ENCODE measurements around the gene ADAMTS10. TPM values are rescaled to one million over a fixed set of nuclear protein-coding genes. Genes with fewer than 3 reads are reported as not detected.
"Not testable (repeated sequence)": the region's sequence is repeated elsewhere in the genome, so short reads cannot be mapped to it uniquely, and the experiment has no call there.

Gene ADAMTS10
- total RNA-seq, 1 donor from 2014 or later, result 5.0 TPM

DNA sequence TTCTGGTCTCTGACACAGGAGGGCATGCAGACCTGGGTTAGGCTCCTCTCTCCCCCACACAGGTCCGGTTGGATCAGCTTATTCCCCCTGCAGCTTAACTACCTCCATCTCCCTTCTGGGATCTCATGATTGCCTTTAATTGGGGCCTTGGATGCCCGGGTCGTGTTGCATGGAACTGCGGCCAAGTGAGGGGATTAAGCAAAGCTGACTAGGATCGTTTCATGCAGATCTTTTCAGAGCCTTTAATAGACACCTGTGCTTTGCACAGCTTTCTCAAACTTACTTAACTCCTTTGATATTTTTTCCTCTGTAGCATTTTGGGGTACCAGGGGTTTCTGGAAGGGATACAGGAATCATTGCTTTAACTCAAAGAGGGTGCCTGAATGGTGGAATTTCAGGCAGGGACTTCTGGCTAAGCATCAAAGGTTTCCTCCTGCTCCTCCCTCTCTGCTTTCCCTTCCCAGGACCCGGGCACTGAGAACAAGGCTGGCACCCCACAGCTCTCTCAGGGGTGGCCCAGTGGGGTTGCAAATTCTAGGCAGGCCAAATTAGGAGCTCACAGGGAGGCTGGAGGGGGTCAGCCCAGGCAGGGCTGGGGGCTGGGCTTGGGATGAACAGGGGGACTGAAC is 20.4 kb upstream of the ADAMTS10 start:
- H3K36me3 ChIP-seq (ENCODE audit: control insufficient read depth, insufficient read depth, low read length), result no peaks in the 10 kb centered on the region
- no peak for DNase-seq (ENCODE audit: low read depth)
- H3K27me3 ChIP-seq (ENCODE audit: control insufficient read depth, insufficient read depth, low read length), result no peaks in the 10 kb centered on the region
- no peak overlapping the region for H3K4me3 ChIP-seq (ENCODE audit: low read depth, low read length)
- TF ChIP-seq, protein P1, sequence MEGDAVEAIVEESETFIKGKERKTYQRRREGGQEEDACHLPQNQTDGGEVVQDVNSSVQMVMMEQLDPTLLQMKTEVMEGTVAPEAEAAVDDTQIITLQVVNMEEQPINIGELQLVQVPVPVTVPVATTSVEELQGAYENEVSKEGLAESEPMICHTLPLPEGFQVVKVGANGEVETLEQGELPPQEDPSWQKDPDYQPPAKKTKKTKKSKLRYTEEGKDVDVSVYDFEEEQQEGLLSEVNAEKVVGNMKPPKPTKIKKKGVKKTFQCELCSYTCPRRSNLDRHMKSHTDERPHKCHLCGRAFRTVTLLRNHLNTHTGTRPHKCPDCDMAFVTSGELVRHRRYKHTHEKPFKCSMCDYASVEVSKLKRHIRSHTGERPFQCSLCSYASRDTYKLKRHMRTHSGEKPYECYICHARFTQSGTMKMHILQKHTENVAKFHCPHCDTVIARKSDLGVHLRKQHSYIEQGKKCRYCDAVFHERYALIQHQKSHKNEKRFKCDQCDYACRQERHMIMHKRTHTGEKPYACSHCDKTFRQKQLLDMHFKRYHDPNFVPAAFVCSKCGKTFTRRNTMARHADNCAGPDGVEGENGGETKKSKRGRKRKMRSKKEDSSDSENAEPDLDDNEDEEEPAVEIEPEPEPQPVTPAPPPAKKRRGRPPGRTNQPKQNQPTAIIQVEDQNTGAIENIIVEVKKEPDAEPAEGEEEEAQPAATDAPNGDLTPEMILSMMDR (IDR thresholded peaks at IDR 0.05; ENCODE audit: insufficient read depth, low read length, poor library complexity, severe bottlenecking), result no peak

DNA sequence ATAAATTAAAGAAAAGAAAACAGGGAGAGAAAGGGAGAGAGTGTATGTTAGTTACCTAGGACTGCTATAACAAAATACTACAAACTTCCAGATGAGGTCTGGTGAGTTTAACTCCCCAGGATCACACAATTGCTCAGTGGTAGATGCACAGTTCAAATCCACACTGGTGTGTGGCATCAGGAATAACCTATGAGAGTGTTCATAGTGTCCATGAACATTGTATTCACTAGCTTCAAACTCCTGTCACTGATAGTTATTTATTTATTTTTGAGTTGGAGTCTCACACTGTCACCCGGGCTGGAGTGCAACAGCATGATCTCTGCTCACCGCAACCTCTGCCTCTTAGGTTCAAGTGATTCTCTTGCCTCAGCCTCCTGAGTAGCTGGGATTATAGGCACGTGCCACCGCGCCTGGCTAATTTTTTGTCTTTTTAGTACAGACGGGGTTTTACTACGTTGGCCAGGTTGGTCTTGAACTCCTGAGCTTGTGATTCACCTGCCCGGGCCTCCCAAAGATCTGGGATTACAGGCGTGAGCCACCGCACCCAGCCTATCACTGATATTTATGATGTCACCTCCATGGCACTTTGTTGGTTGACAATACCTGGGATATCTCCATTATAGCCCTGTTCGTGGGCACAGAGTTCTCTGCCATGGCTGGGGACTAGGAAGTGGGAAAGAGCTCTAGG is 19.6 kb upstream of the ADAMTS10 start, which contains the start of gene NFILZ:
NFILZ (plus strand) TSS at position 638 of the 688 bp plus-strand sequence. CDS start 46,133 bp downstream, outside the sequence.
- Histone ChIP-seq H3K36me3 (ENCODE audit: control insufficient read depth, insufficient read depth, low read length) (no peaks in the 10 kb centered on the region), H3K4me3 (ENCODE audit: low read depth, low read length) (no peak within 1 kb of the TSS), H3K27me3 (ENCODE audit: control insufficient read depth, insufficient read depth, low read length) (no peaks in the 10 kb centered on the region)
- TF ChIP-seq, protein P1 (IDR thresholded peaks at IDR 0.05; ENCODE audit: insufficient read depth, low read length, poor library complexity, severe bottlenecking), result no peak
- no peak for DNase-seq (ENCODE audit: low read depth)

DNA sequence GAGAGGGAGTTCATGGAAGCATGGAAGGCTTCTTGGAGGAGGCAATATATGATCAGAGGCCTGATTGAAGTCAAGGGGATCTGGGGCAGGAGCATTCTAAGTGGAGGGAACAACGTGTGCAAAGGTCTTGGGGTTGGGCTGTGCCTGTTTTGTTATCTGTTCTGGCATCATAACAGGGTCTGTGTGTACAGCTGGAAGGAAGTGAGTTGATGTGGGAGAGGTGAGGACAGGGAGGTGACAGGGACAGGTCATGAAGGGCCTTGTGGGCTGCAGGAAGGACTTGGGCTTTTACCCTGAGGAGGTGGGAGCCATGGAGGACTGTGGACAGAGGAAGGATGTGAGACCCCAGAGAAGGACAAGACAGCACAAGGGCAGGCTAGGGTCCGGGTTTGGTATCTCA is 18.7 kb upstream of the ADAMTS10 start:
- TF ChIP-seq, protein P1 (IDR thresholded peaks at IDR 0.05; ENCODE audit: insufficient read depth, low read length, poor library complexity, severe bottlenecking), result no peak
- no peaks in the 10 kb centered on the region for H3K36me3 ChIP-seq (ENCODE audit: control insufficient read depth, insufficient read depth, low read length)
- H3K4me3 ChIP-seq (ENCODE audit: low read depth, low read length), result no peak overlapping the region
- DNase-seq (ENCODE audit: low read depth), result no peak
- H3K27me3 ChIP-seq (ENCODE audit: control insufficient read depth, insufficient read depth, low read length), result no peaks in the 10 kb centered on the region

DNA sequence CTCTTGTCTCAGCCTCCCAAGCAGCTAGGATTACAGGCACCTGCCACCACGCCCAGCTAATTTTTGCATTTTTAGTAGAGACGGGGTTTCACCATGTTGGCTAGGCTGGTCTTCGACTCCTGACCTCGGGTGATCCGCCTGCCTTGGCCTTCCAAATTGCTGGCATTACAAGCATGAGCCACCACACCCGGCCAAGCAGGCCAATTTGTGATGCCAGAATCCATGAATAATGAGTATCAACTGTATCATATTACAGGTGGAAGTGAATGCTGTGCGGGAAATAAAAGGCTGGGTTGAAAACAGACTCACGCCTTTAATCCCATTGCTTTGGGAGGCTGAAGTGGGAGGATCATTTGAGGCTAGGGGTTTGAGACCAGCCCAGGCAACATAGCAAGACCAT is 16.3 kb upstream of the ADAMTS10 start:
- no peak for DNase-seq (ENCODE audit: low read depth)
- H3K27me3 ChIP-seq (ENCODE audit: control insufficient read depth, insufficient read depth, low read length), result no peaks in the 10 kb centered on the region
- TF ChIP-seq, protein P1 (IDR thresholded peaks at IDR 0.05; ENCODE audit: insufficient read depth, low read length, poor library complexity, severe bottlenecking), result no peak
- no peak overlapping the region for H3K4me3 ChIP-seq (ENCODE audit: low read depth, low read length)
- no peaks in the 10 kb centered on the region for H3K36me3 ChIP-seq (ENCODE audit: control insufficient read depth, insufficient read depth, low read length)

DNA sequence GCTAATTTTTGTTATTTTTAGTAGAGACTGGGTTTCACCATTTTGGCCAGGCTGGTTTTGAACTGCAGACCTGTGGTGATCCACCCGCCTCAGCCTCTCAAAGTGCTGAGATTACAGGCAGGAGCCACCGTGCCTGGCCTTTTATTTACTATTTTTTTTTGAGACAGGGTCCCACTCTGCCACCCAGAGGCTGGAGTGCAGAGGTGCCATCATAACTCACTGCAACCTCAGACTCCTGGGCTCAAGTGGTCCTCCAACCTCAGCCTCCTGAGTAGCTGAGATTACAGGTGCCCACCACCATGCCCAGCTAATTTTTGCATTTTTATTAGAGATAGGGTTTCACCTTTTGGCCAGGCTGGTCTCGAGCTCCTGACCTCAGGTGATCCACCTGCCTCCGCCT is 12.4 kb upstream of the ADAMTS10 start:
- DNase-seq (ENCODE audit: low read depth); H3K27me3 ChIP-seq (ENCODE audit: control insufficient read depth, insufficient read depth, low read length); H3K36me3 ChIP-seq (ENCODE audit: control insufficient read depth, insufficient read depth, low read length); H3K4me3 ChIP-seq (ENCODE audit: low read depth, low read length): not testable (repeated sequence)

DNA sequence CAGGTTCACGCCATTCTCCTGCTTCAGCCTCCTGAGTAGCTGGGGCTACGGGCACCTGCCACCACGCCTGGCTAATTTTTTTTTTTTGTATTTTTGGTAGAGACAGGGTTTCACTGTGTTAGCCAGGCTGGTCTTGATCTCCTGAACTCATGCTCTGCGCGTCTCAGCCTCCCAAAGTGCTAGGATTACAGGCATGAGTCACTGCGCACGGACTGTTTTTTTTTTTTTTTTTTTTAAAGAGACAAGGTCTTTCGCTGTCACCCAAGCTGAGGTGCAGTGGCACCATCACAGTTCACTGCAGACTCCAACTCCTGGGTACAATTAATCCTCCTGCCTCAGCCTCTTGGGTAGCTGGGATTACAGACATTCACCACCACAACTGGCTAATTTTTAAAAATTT is 8.2 kb upstream of the ADAMTS10 start:
- TF ChIP-seq, protein P1 (IDR thresholded peaks at IDR 0.05; ENCODE audit: insufficient read depth, low read length, poor library complexity, severe bottlenecking), result no peak
- no peak for DNase-seq (ENCODE audit: low read depth)

More for the DNA sequence above, 8.2 kb upstream of the ADAMTS10 start:
- no peaks in the 10 kb centered on the region for H3K36me3 ChIP-seq (ENCODE audit: control insufficient read depth, insufficient read depth, low read length)
- H3K4me3 ChIP-seq (ENCODE audit: low read depth, low read length), result no peak overlapping the region
- H3K27me3 ChIP-seq (ENCODE audit: control insufficient read depth, insufficient read depth, low read length), result no peaks in the 10 kb centered on the region

All from kidney epithelial cell (primary cell).